ENCODE data around the gene B3GNT2. TPM values are rescaled to one million over a fixed set of nuclear protein-coding genes. Genes with fewer than 3 reads are reported as not detected.

The B3GNT2 gene
- total and polyA plus RNA-seq, 2 experiments from 2014 or later: 35.5 to 70.4 TPM

- peak overlapping the region; percentile 99 for H3K4me2 ChIP-seq
- peaks cover 10% of the 10 kb centered on the region; the same call in 1 of the 2 replicates for H3F3A ChIP-seq (replicated peaks; ENCODE audit: low read depth)
- no peak overlapping the region for H3K27ac ChIP-seq (ENCODE audit: low read depth)
- H2AFZ ChIP-seq: no peak overlapping the region
- Mint-ChIP-seq H3K36me3 (ENCODE audit: low read depth) (no peaks in the 10 kb centered on the region), H3K27ac (no peak overlapping the region), H3K4me3 (peak overlapping the region; percentile 87), H3K9me3 (peaks cover 1% of the 10 kb centered on the region; the same call in 1 of the 3 replicates), H3K27me3 (ENCODE audit: insufficient read depth, low read depth, poor library complexity) (peaks cover 12% of the 10 kb centered on the region), H3K4me1 (peaks cover 47% of the 10 kb centered on the region)
- peak overlapping the region; percentile 99 for H3K4me3 ChIP-seq
- H3K4me1 ChIP-seq (ENCODE audit: insufficient read depth): peaks cover 54% of the 10 kb centered on the region
- 0 out of 2 replicates have a peak, but pooled peaks cover 2% of the 10 kb centered on the region for H3K9me2 ChIP-seq (ENCODE audit: insufficient read depth)
- peak; percentile 37 for ATAC-seq
- TF ChIP-seq CTCF (conservative IDR thresholded peaks at IDR 0.05; ENCODE audit: low read depth in 2 of 2) (no peak), POLR2AphosphoS5 (IDR thresholded peaks at IDR 0.05; ENCODE audit: low read depth) (no peak), ETS1 (IDR thresholded peaks at IDR 0.05) (no peak), NANOG (IDR thresholded peaks at IDR 0.05; ENCODE audit: borderline replicate concordance) (no peak), EZH2 (IDR thresholded peaks at IDR 0.05; ENCODE audit: low read depth, unreplicated experiment) (no peak), EZH2phosphoT487 (IDR thresholded peaks at IDR 0.05; ENCODE audit: unreplicated experiment) (no peak)
- no peaks in the 10 kb centered on the region for H3K36me3 ChIP-seq (ENCODE audit: insufficient read depth)
- peaks cover 60% of the 10 kb centered on the region for H3K79me2 ChIP-seq (replicated peaks; ENCODE audit: insufficient read depth)
- H3K27me3 ChIP-seq (ENCODE audit: insufficient read depth): no peaks in the 10 kb centered on the region
- DNase-seq (ENCODE audit: low spot score): peak; percentile 72
- H4K20me1 ChIP-seq (replicated peaks; ENCODE audit: insufficient read depth): peaks cover 51% of the 10 kb centered on the region
Measured at GRCh38 chr2:62197011-62197924, 1.4 kb downstream of the B3GNT2 start.

- H3K4me3 Mint-ChIP-seq: peak overlapping the region; percentile 87
- no peak overlapping the region for H2AFZ ChIP-seq
- H3K79me2 ChIP-seq (replicated peaks; ENCODE audit: insufficient read depth): peaks cover 68% of the 10 kb centered on the region
- H3K9me3 Mint-ChIP-seq: no peaks in the 10 kb centered on the region
- H3K27ac ChIP-seq (ENCODE audit: low read depth): no peak overlapping the region
- H3K27me3 ChIP-seq (ENCODE audit: insufficient read depth): no peaks in the 10 kb centered on the region
- no peak overlapping the region for H3K27ac Mint-ChIP-seq
- H3K36me3 Mint-ChIP-seq (ENCODE audit: low read depth): no peaks in the 10 kb centered on the region
- 0 out of 2 replicates have a peak, but pooled peaks cover 3% of the 10 kb centered on the region for H3K9me2 ChIP-seq (ENCODE audit: insufficient read depth)
- peaks cover 10% of the 10 kb centered on the region for H3K27me3 Mint-ChIP-seq (ENCODE audit: insufficient read depth, low read depth, poor library complexity)
- H4K20me1 ChIP-seq (replicated peaks; ENCODE audit: insufficient read depth): peaks cover 58% of the 10 kb centered on the region
- peak overlapping the region; percentile 99 for H3K4me2 ChIP-seq
- H3K4me3 ChIP-seq: peak overlapping the region; percentile 99
- ATAC-seq (no peak), DNase-seq (ENCODE audit: low spot score) (no peak)
- H3K4me1 Mint-ChIP-seq: peaks cover 55% of the 10 kb centered on the region
- H3K4me1 ChIP-seq (ENCODE audit: insufficient read depth): peaks cover 61% of the 10 kb centered on the region
- no peaks in the 10 kb centered on the region for H3K36me3 ChIP-seq (ENCODE audit: insufficient read depth)
- H3F3A ChIP-seq (replicated peaks; ENCODE audit: low read depth): peaks cover 10% of the 10 kb centered on the region; the same call in 1 of the 2 replicates
- no peak for TF ChIP-seq CREB1 (CRISPR knock-in tag; IDR thresholded peaks at IDR 0.05; ENCODE audit: low read depth)
- TF ChIP-seq, protein P1, sequence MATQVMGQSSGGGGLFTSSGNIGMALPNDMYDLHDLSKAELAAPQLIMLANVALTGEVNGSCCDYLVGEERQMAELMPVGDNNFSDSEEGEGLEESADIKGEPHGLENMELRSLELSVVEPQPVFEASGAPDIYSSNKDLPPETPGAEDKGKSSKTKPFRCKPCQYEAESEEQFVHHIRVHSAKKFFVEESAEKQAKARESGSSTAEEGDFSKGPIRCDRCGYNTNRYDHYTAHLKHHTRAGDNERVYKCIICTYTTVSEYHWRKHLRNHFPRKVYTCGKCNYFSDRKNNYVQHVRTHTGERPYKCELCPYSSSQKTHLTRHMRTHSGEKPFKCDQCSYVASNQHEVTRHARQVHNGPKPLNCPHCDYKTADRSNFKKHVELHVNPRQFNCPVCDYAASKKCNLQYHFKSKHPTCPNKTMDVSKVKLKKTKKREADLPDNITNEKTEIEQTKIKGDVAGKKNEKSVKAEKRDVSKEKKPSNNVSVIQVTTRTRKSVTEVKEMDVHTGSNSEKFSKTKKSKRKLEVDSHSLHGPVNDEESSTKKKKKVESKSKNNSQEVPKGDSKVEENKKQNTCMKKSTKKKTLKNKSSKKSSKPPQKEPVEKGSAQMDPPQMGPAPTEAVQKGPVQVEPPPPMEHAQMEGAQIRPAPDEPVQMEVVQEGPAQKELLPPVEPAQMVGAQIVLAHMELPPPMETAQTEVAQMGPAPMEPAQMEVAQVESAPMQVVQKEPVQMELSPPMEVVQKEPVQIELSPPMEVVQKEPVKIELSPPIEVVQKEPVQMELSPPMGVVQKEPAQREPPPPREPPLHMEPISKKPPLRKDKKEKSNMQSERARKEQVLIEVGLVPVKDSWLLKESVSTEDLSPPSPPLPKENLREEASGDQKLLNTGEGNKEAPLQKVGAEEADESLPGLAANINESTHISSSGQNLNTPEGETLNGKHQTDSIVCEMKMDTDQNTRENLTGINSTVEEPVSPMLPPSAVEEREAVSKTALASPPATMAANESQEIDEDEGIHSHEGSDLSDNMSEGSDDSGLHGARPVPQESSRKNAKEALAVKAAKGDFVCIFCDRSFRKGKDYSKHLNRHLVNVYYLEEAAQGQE (IDR thresholded peaks at IDR 0.05; ENCODE audit: unreplicated experiment): no peak
- TF ChIP-seq ZNF114 (CRISPR knock-in tag; IDR thresholded peaks at IDR 0.05): no peak
Measured at GRCh38 chr2:62197925-62198633, 2.2 kb downstream of the B3GNT2 start.
